GM10266 (cell line): ENCODE results near the gene IL17RD.

Source experiments
- DNase-seq: peaks from one replicate; pipeline ENCODE4 v3.0.0; 2012; ENCODE audit errors: extremely low spot score
- CTCF ChIP-seq: IDR thresholded peaks from 2 replicates; pipeline ENCODE4 v1.5.1; 2012; ENCODE audit warnings: mild to moderate bottlenecking, low read depth; ENCODE audit not compliant: control insufficient read depth, insufficient read depth; ENCODE audit errors: missing control alignments

The IL17RD gene

GRCh38 chr3:57105585-57105984, 59.6 kb downstream of the IL17RD start:
- no peak for DNase-seq
- TF ChIP-seq CTCF, result no peak

DNA sequence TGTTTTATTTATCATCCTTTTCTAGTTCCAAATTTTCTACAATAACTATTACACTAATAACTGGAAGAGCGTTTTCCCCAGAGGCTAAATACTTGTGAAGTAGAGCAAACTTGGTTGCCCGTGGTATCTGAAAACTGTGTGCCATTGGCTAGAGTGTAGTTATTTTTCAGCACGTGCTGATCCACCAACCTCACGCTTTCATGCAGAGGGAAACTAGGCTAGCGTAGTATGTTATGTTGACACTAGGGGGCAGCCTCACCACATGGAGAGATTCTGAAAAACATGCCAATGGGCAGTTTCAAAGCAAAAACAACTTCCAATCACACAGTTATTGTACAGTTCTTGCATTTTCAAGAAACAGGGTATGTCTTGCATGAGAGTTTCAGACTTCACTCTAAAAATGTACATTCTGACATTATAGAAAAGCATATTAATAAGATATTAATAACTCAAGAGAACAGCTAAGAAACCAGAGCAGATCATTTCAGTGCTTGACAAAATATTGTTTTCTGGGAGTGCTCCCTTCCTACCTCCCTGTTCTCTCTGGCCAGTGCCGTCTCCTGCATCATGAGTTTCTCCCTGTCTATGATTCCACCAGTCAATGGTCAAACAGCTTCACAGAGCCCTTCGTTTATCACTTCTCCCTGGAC, 65.0 kb downstream of the IL17RD start:
- peak; percentile 75 for DNase-seq
- peak; percentile 81 for TF ChIP-seq CTCF

GRCh38 chr3:57098418-57099310, 66.5 kb downstream of the IL17RD start:
- DNase-seq, result no peak
- TF ChIP-seq CTCF, result no peak

DNA sequence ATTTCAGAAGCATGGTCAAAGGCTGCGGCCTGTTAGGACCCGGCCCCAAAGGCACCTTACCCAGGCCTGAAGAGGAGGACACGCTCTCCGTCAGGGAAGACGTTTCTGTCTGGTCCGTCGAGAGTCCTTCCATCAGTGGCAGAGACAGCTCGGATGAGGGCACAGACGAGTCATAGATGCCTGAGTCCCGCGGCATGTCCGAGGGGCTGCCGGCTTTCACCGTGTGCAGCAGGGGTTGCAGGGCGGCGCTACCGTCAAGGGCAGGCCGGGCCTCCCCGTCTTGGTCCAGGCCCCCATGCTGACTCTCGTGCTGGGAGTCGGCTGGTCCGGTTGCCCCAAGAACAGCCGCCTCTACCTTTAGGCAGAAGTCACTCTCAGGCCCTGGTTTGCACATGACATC, 67.6 kb downstream of the IL17RD start:
- no peak for DNase-seq
- TF ChIP-seq CTCF, result no peak

DNA sequence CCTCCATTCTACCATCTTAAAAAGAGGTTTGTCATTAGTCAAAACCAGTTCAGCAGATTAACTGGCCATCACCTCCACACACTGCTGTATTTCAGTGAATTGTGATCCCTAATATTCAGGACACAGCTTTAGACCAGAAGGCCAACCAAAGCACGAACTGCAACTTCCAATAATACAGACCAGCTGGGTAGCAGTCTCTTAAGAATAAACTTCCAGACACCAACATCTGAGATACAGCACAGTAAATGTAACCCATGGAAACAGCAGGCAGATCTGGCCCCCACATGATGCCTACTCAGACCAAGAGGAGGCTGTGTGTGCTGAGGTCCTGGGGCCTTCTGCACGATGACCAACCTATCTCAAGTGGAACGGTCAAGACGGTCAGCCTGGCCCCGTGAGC, 69.8 kb downstream of the IL17RD start:
- TF ChIP-seq CTCF, result no peak
- no peak for DNase-seq

DNA sequence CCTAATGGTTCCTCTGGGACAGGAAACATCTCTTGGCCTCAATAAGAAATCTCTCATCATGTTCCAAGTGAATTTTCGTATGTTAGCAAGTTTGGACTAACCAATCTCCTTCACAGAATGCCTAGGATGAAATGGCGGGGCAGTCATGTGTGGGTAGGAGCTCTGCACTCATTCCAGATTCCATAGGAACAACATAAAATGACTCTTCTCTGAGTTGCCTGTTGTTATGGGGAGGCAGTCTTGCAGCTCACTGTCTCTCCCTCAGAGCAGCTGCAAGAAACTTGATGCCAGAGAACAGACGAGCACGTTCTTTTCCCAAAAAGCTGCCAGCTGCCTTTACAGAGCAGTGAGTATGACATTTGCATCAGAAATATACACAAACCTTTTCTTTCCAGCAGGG, 70.6 kb downstream of the IL17RD start:
- no peak for DNase-seq
- TF ChIP-seq CTCF, result no peak

DNA sequence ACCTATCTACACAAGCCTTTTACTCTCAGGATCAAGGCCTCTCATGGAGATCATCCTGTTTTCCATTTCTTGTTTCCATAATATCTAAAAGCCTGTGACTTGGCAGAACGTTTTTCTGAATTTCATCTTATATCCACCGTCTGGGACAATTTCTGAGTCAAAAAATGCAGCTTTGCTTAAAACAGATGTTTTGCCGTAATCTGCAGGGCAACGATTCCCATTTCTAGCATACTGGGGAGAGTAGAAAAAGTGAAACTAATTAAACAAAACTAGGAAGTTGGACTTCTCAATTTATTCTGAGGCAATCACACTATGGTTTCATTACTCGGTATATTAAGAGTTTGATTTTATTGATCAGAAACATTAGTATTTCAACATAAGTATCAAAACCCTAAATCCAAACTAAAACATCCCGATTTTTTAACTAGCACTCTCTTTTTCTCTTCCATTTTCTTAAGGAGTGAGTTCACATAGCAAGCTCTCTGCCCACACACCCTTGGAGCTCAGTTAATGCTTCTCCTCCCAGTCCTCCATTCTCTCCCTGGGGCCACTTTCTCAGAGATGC, 71.1 kb downstream of the IL17RD start:
- DNase-seq, result no peak
- TF ChIP-seq CTCF, result no peak
